ENCODE data around the gene MCM10.
"Not testable (repeated sequence)": the region's sequence is repeated elsewhere in the genome, so short reads cannot be mapped to it uniquely, and the experiment has no call there.

The MCM10 gene

GRCh38 chr10:13219685-13220670 lies 58.6 kb downstream of the MCM10 start:
- DNase-seq (ENCODE audit: low read depth in 2 of 2, low spot score in 1 of 2), result no peak

- DNase-seq (ENCODE audit: low read depth in 2 of 2, low spot score in 1 of 2), result no peak
Observed at GRCh38 chr10:13221572-13221971, 60.2 kb downstream of the MCM10 start.

- no peak for DNase-seq (ENCODE audit: low read depth in 2 of 2, low spot score in 1 of 2)
Observed at GRCh38 chr10:13222151-13222550, 60.8 kb downstream of the MCM10 start.

GRCh38 chr10:13222566-13222965 lies 61.2 kb downstream of the MCM10 start:
- no peak for DNase-seq (ENCODE audit: low read depth in 2 of 2, low spot score in 1 of 2)

GRCh38 chr10:13223241-13223640 lies 61.9 kb downstream of the MCM10 start:
- no peak for DNase-seq (ENCODE audit: low read depth in 2 of 2, low spot score in 1 of 2)

- DNase-seq (ENCODE audit: low read depth in 2 of 2, low spot score in 1 of 2), result no peak
Observed at GRCh38 chr10:13224210-13224995, 63.0 kb downstream of the MCM10 start.

- no peak for DNase-seq (ENCODE audit: low read depth in 2 of 2, low spot score in 1 of 2)
Observed at GRCh38 chr10:13225601-13226000, 64.2 kb downstream of the MCM10 start.

- DNase-seq (ENCODE audit: low read depth in 2 of 2, low spot score in 1 of 2), result no peak
Observed at GRCh38 chr10:13227031-13227430, 65.7 kb downstream of the MCM10 start.

GRCh38 chr10:13231190-13231589 lies 69.8 kb downstream of the MCM10 start:
- DNase-seq (ENCODE audit: low read depth in 2 of 2, low spot score in 1 of 2), result no peak

- no peak for DNase-seq (ENCODE audit: low read depth in 2 of 2, low spot score in 1 of 2)
Observed at GRCh38 chr10:13231808-13232207, 70.5 kb downstream of the MCM10 start.

- DNase-seq (ENCODE audit: low read depth in 2 of 2, low spot score in 1 of 2), result no peak
Observed at GRCh38 chr10:13233358-13233757, 72.0 kb downstream of the MCM10 start.

GRCh38 chr10:13234172-13234571 lies 72.8 kb downstream of the MCM10 start, which contains the start of gene UCMA:
Gene UCMA (minus strand): TSS chr10:13234374. CDS start chr10:13234258, 116 bp downstream.
- no peak for DNase-seq (ENCODE audit: low read depth in 2 of 2, low spot score in 1 of 2)

GRCh38 chr10:13234736-13235135 lies 73.4 kb downstream of the MCM10 start:
- DNase-seq (ENCODE audit: low read depth in 2 of 2, low spot score in 1 of 2), result not testable (repeated sequence)

GRCh38 chr10:13236638-13237037 lies 75.3 kb downstream of the MCM10 start:
- no peak for DNase-seq (ENCODE audit: low read depth in 2 of 2, low spot score in 1 of 2)

- DNase-seq (ENCODE audit: low read depth in 2 of 2, low spot score in 1 of 2), result no peak
Observed at GRCh38 chr10:13238271-13239077, 77.1 kb downstream of the MCM10 start.

- no peak for DNase-seq (ENCODE audit: low read depth in 2 of 2, low spot score in 1 of 2)
Observed at GRCh38 chr10:13239923-13240322, 78.6 kb downstream of the MCM10 start.

- no peak for DNase-seq (ENCODE audit: low read depth in 2 of 2, low spot score in 1 of 2)
Observed at GRCh38 chr10:13241613-13242012, 80.3 kb downstream of the MCM10 start.

GRCh38 chr10:13242260-13242659 lies 80.9 kb downstream of the MCM10 start:
- not testable (repeated sequence) for DNase-seq (ENCODE audit: low read depth in 2 of 2, low spot score in 1 of 2)

- DNase-seq (ENCODE audit: low read depth in 2 of 2, low spot score in 1 of 2), result no peak
Observed at GRCh38 chr10:13247246-13247645, 85.9 kb downstream of the MCM10 start.

GRCh38 chr10:13247784-13248183 lies 86.4 kb downstream of the MCM10 start:
- no peak for DNase-seq (ENCODE audit: low read depth in 2 of 2, low spot score in 1 of 2)

- no peak for DNase-seq (ENCODE audit: low read depth in 2 of 2, low spot score in 1 of 2)
Observed at GRCh38 chr10:13253726-13254125, 92.4 kb downstream of the MCM10 start.
